Mammary epithelial cell (primary cell): Measurements from ENCODE around the gene OPRM1.

Source experiments
- CTCF ChIP-seq, 2 donors: IDR thresholded peaks in 1 of 2; conservative IDR thresholded peaks in 1 of 2; 2 replicates each; pipeline ENCODE4 v1.5.1; 2011 to 2012; ENCODE audit warnings: inconsistent platforms in 2 of 2, low read length in 2 of 2, mild to moderate bottlenecking in 2 of 2, control low read depth in 1 of 2, low read depth in 1 of 2; ENCODE audit not compliant: insufficient read depth in 1 of 2; ENCODE audit errors: extremely low read depth in 1 of 2
- EZH2 ChIP-seq: IDR thresholded peaks from 2 replicates; pipeline ENCODE4 v1.6.1; 2012; ENCODE audit warnings: low read length, inconsistent platforms, borderline replicate concordance

- TF ChIP-seq CTCF (conservative IDR thresholded peaks at IDR 0.05 in 1 of 2, IDR thresholded peaks at IDR 0.05 in 1 of 2; ENCODE audit: extremely low read depth in 1 of 2, insufficient read depth in 1 of 2, low read depth in 1 of 2, low read length in 2 of 2) (no peak), EZH2 (no peak)
Observed at GRCh38 chr6:154238831-154239230, 199.8 kb downstream of the OPRM1 start.
